PC-3 (cell line): ENCODE results near the gene ATP1B3.

Experiments
- EZH2 ChIP-seq: fragments of 300-600 bp; sonication (generic); IDR thresholded peaks from one replicate; pipeline ENCODE4 v1.6.1; 2017; ENCODE audit warnings: antibody characterized with exemption, mild to moderate bottlenecking, low read length; ENCODE audit not compliant: unreplicated experiment
- EZH2phosphoT487 ChIP-seq: fragments of 300-600 bp; sonication (generic); IDR thresholded peaks from 2 replicates; pipeline ENCODE4 v1.6.1; 2018; ENCODE audit warnings: mild to moderate bottlenecking, antibody characterized with exemption, low read length, borderline replicate concordance
- TF ChIP-seq, protein P1 (sequence below): fragments of 300-600 bp; sonication (generic); conservative IDR thresholded peaks from 2 replicates; pipeline ENCODE4 v1.5.1; 2017; ENCODE audit warnings: antibody characterized with exemption, low read depth, mild to moderate bottlenecking, low read length

DNA sequence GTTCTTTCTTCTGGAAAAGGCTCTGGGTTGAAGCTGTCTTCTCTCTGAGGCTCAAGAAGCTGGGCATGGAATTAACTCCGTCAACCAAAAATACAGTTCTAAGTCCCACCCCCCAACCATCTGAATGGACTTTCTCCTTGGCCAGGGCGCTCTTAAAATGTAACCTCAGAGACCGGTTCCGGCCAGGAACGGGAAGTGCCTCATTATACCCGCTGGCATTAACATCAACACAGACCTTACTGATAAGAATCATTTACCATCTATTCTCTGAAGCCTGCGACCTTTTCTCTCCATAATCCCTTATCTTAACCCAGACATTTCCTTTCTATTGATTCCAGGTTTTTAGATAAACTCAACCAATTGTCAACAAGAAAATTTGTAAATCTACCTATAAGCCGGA, 64.7 kb downstream of the ATP1B3 start:
- TF ChIP-seq, protein P1, sequence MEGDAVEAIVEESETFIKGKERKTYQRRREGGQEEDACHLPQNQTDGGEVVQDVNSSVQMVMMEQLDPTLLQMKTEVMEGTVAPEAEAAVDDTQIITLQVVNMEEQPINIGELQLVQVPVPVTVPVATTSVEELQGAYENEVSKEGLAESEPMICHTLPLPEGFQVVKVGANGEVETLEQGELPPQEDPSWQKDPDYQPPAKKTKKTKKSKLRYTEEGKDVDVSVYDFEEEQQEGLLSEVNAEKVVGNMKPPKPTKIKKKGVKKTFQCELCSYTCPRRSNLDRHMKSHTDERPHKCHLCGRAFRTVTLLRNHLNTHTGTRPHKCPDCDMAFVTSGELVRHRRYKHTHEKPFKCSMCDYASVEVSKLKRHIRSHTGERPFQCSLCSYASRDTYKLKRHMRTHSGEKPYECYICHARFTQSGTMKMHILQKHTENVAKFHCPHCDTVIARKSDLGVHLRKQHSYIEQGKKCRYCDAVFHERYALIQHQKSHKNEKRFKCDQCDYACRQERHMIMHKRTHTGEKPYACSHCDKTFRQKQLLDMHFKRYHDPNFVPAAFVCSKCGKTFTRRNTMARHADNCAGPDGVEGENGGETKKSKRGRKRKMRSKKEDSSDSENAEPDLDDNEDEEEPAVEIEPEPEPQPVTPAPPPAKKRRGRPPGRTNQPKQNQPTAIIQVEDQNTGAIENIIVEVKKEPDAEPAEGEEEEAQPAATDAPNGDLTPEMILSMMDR = no peak
- TF ChIP-seq EZH2 = no peak
- no peak for TF ChIP-seq EZH2phosphoT487
